Loucy (cell line): ENCODE data around the gene CREB3L2.

ENCODE experiments used
- CTCF ChIP-seq: fragments of 200-600 bp; sonication (generic); conservative IDR thresholded peaks from 2 replicates; pipeline ENCODE4 v1.5.1; 2014; ENCODE audit warnings: mild to moderate bottlenecking, antibody characterized with exemption, low read length
- EZH2phosphoT487 ChIP-seq: fragments of 200-600 bp; IDR thresholded peaks from 2 replicates; pipeline ENCODE4 v1.6.1; 2018; ENCODE audit warnings: antibody characterized with exemption, mild to moderate bottlenecking, moderate library complexity, borderline replicate concordance

GRCh38 chr7:137848095-137848494 is 153.8 kb downstream of the CREB3L2 start:
- TF ChIP-seq CTCF (no peak), EZH2phosphoT487 (no peak)
